Neural cell (in vitro differentiated cells): ENCODE results near the gene HIP1R. TPM values are rescaled to one million over a fixed set of nuclear protein-coding genes. Genes with fewer than 3 reads are reported as not detected.

Experiments used
- H2AFZ ChIP-seq: fragments of 200-600, 300-800 bp; sonication (generic), shearing (Covaris generic); 2 replicates; pipeline ENCODE4 v1.6.0; 2014; ENCODE audit warnings: low read depth, mild to moderate bottlenecking, antibody characterized with exemption, low read length, moderate library complexity
- H3F3A ChIP-seq: fragments of 200-600 bp; shearing (Covaris generic); 2 replicates; pipeline ENCODE4 v1.6.1; 2016; ENCODE audit warnings: mild to moderate bottlenecking, moderate library complexity, mixed read lengths, antibody characterized with exemption, low read length; ENCODE audit not compliant: insufficient read depth, poor library complexity, severe bottlenecking
- H3K27ac ChIP-seq: fragments of 200-600, 300-800 bp; sonication (generic), shearing (Covaris generic); 2 replicates; pipeline ENCODE4 v1.5.1; 2014; ENCODE audit warnings: mild to moderate bottlenecking, low read length, moderate library complexity
- H3K27me3 ChIP-seq: fragments of 300-800, 200-600 bp; sonication (generic), shearing (Covaris generic); 2 replicates; pipeline ENCODE4 v1.6.0; 2014; ENCODE audit warnings: mild to moderate bottlenecking, low read depth, low read length, moderate library complexity; ENCODE audit not compliant: insufficient read depth
- H3K36me3 ChIP-seq: fragments of 300-800, 200-600 bp; sonication (generic), shearing (Covaris generic); 2 replicates; pipeline ENCODE4 v1.5.1; 2014; ENCODE audit warnings: mild to moderate bottlenecking, antibody characterized with exemption, low read length, moderate library complexity; ENCODE audit not compliant: insufficient read depth
- H3K4me2 ChIP-seq: fragments of 300-800, 200-600 bp; sonication (generic), shearing (Covaris generic); 2 replicates; pipeline ENCODE4 v1.6.0; 2014; ENCODE audit warnings: mild to moderate bottlenecking, low read length
- H3K4me3 ChIP-seq: fragments of 300-800, 200-600 bp; sonication (generic), shearing (Covaris generic); 2 replicates; pipeline ENCODE4 v1.5.1; 2014; ENCODE audit warnings: mild to moderate bottlenecking, low read length, moderate library complexity
- H3K79me2 ChIP-seq: fragments of 200-600 bp; shearing (Covaris generic); replicated peaks from 2 replicates; pipeline ENCODE4 v1.6.0; 2014; ENCODE audit warnings: mild to moderate bottlenecking, low read length, moderate library complexity; ENCODE audit not compliant: insufficient read depth
- H3K9ac ChIP-seq: fragments of 300-800, 200-600 bp; sonication (generic), shearing (Covaris generic); 2 replicates; pipeline ENCODE4 v1.6.1; 2016; ENCODE audit warnings: mild to moderate bottlenecking, low read length, mixed read lengths
- H3K9me2 ChIP-seq: fragments of 200-600 bp; shearing (Covaris generic); 2 replicates; pipeline ENCODE4 v1.6.1; 2016; ENCODE audit warnings: mild to moderate bottlenecking, low read length, mixed read lengths; ENCODE audit not compliant: insufficient read depth
- H3K9me3 ChIP-seq: fragments of 200-600, 300-800 bp; sonication (generic), shearing (Covaris generic); 2 replicates; pipeline ENCODE4 v1.6.1; 2016; ENCODE audit warnings: mild to moderate bottlenecking, mixed run types, low read length, moderate library complexity, mixed read lengths
- H4K20me1 ChIP-seq: fragments of 200-600 bp; shearing (Covaris generic); 2 replicates; pipeline ENCODE4 v1.6.1; 2016; ENCODE audit warnings: mild to moderate bottlenecking, mixed run types; ENCODE audit not compliant: insufficient read depth
- CTCF ChIP-seq: fragments of 450-650 bp; IDR thresholded peaks from 2 replicates; pipeline ENCODE4 v1.5.1; 2014; ENCODE audit warnings: antibody characterized with exemption, mild to moderate bottlenecking, moderate library complexity; ENCODE audit not compliant: poor library complexity, severe bottlenecking
- EP300 ChIP-seq: fragments of 450-650 bp; conservative IDR thresholded peaks from 2 replicates; pipeline ENCODE4 v1.6.1; 2014; ENCODE audit warnings: antibody characterized with exemption, mild to moderate bottlenecking, moderate library complexity; ENCODE audit not compliant: poor library complexity, severe bottlenecking
- EZH2 ChIP-seq: fragments of 200-600, 300-800 bp; shearing (Covaris generic), sonication (generic); IDR thresholded peaks from 2 replicates; pipeline ENCODE4 v1.6.1; 2014; ENCODE audit warnings: antibody characterized with exemption, low read length, borderline replicate concordance, mild to moderate bottlenecking; ENCODE audit not compliant: insufficient read depth, poor library complexity, severe bottlenecking
- MXI1 ChIP-seq: fragments of 450-650 bp; conservative IDR thresholded peaks from 2 replicates; pipeline ENCODE4 v1.6.1; 2014; ENCODE audit warnings: antibody characterized with exemption, mild to moderate bottlenecking; ENCODE audit not compliant: poor library complexity, severe bottlenecking
- POLR2AphosphoS5 ChIP-seq: IDR thresholded peaks from 2 replicates; pipeline ENCODE4 v1.6.1; 2012
- RAD21 ChIP-seq: fragments of 450-650 bp; conservative IDR thresholded peaks from 2 replicates; pipeline ENCODE4 v1.6.1; 2014; ENCODE audit warnings: antibody characterized with exemption, mild to moderate bottlenecking, moderate library complexity
- REST ChIP-seq: IDR thresholded peaks from 2 replicates; pipeline ENCODE4 v1.6.1; 2012; ENCODE audit warnings: borderline replicate concordance
- SMC3 ChIP-seq: fragments of 450-650 bp; conservative IDR thresholded peaks from 2 replicates; pipeline ENCODE4 v1.6.1; 2014; ENCODE audit warnings: antibody characterized with exemption, mild to moderate bottlenecking, moderate library complexity; ENCODE audit not compliant: poor library complexity
- TAF1 ChIP-seq: IDR thresholded peaks from 2 replicates; pipeline ENCODE4 v1.6.1; 2012; ENCODE audit warnings: low read depth
- polyA plus RNA-seq: library from polyadenylated mRNA; depleted of rRNA; stranded (reverse); fragments of >200 nt; gene quantifications from 2 replicates; pipeline ENCODE4 v1.2.3, GENCODE V29; 2014

The HIP1R gene
- polyA plus RNA-seq, 1 donor from 2014 or later: 270 TPM

GRCh38 chr12:122909442-122910288 is 74.4 kb downstream of the HIP1R start:
- Histone ChIP-seq H3K9me3 (no peaks in the 10 kb centered on the region), H3K36me3 (no peaks in the 10 kb centered on the region), H3K4me2 (no peak overlapping the region), H3K9me2 (no peaks in the 10 kb centered on the region), H3F3A (no peaks in the 10 kb centered on the region), H3K79me2 (no peaks in the 10 kb centered on the region), H4K20me1 (no peaks in the 10 kb centered on the region), H3K4me3 (no peak overlapping the region), H2AFZ (no peak overlapping the region), H3K9ac (no peak overlapping the region), H3K27me3 (no peaks in the 10 kb centered on the region), H3K27ac (no peak overlapping the region)
- TF ChIP-seq TAF1 (no peak), REST (no peak), EZH2 (no peak), RAD21 (no peak), SMC3 (no peak), CTCF (no peak), POLR2AphosphoS5 (no peak), MXI1 (no peak), EP300 (no peak)

Other genes with a start within 250 kb of the HIP1R start
- gene HCAR2, start 132.1 kb upstream of the HIP1R start, polyA plus RNA-seq: not detected in 2 replicates
- not detected in 2 replicates for gene HCAR3, start 118.6 kb upstream of the HIP1R start, polyA plus RNA-seq
- not detected in 2 replicates for gene HCAR1, start 104.6 kb upstream of the HIP1R start, polyA plus RNA-seq
- gene DENR, start 82.6 kb upstream of the HIP1R start, polyA plus RNA-seq: 71.2 and 85.1 TPM in 2 replicates
- gene CCDC62, start 60.9 kb upstream of the HIP1R start, polyA plus RNA-seq: 2.2 and 2.9 TPM in 2 replicates
- 30.2 and 36.7 TPM in 2 replicates for gene VPS37B, start 60.7 kb downstream of the HIP1R start, polyA plus RNA-seq
- gene ABCB9, start 131.0 kb downstream of the HIP1R start, polyA plus RNA-seq: 19.5 and 19.7 TPM in 2 replicates
- 27.8 and 43.2 TPM in 2 replicates for gene OGFOD2, start 139.8 kb downstream of the HIP1R start, polyA plus RNA-seq
- 173 and 190 TPM in 2 replicates for gene ARL6IP4, start 145.2 kb downstream of the HIP1R start, polyA plus RNA-seq